ENCODE measurements around the gene MORN5. TPM values are rescaled to one million over a fixed set of nuclear protein-coding genes. Genes with fewer than 3 reads are reported as not detected.

The MORN5 gene
- total RNA-seq, 1 donor from 2014 or later = 0.64 TPM

DNA sequence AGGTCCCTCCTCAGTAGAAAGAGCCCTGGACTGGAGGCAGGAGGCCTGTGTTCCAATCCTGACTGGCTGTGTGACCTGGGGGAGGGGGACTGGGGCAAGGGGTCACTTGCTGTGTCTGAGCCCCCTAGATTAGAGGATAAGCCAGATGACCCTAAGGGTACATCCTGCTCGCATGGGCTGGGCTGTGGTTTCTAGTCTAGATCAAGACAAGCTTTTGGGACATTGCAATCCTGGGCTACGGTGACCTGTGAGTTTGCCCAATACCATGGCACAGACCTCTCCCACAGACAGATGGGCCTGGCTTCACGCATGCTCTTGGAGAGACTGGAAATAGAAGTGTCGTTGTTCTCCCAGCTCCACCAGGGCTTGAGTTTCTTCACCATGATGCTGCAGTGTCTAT lies 27.2 kb upstream of the MORN5 start:
- peaks cover 30% of the 10 kb centered on the region for H3K4me1 Mint-ChIP-seq (ENCODE audit: unreplicated experiment)
- no peak overlapping the region for H3K4me3 Mint-ChIP-seq (ENCODE audit: unreplicated experiment)
- H3K27me3 Mint-ChIP-seq (ENCODE audit: unreplicated experiment) = peaks cover 11% of the 10 kb centered on the region
- TF ChIP-seq CTCF (IDR thresholded peaks at IDR 0.05; ENCODE audit: unreplicated experiment) = no peak
- no peak for DNase-seq (ENCODE audit: low spot score)
- H3K9me3 Mint-ChIP-seq (ENCODE audit: unreplicated experiment) = no peaks in the 10 kb centered on the region
- H3K27ac Mint-ChIP-seq (ENCODE audit: unreplicated experiment) = peak overlapping the region; percentile 61
- peaks cover 3% of the 10 kb centered on the region for H3K36me3 Mint-ChIP-seq (ENCODE audit: low read depth, unreplicated experiment)

GRCh38 chr9:122133263-122133983 lies 26.3 kb upstream of the MORN5 start:
- Mint-ChIP-seq H3K4me3 (ENCODE audit: unreplicated experiment) (peak overlapping the region; percentile 21), H3K4me1 (ENCODE audit: unreplicated experiment) (peaks cover 31% of the 10 kb centered on the region), H3K36me3 (ENCODE audit: low read depth, unreplicated experiment) (peaks cover 3% of the 10 kb centered on the region), H3K27ac (ENCODE audit: unreplicated experiment) (peak overlapping the region; percentile 78), H3K27me3 (ENCODE audit: unreplicated experiment) (peaks cover 11% of the 10 kb centered on the region), H3K9me3 (ENCODE audit: unreplicated experiment) (no peaks in the 10 kb centered on the region)
- DNase-seq (ENCODE audit: low spot score) = peak; percentile 34
- no peak for TF ChIP-seq CTCF (IDR thresholded peaks at IDR 0.05; ENCODE audit: unreplicated experiment)

DNA sequence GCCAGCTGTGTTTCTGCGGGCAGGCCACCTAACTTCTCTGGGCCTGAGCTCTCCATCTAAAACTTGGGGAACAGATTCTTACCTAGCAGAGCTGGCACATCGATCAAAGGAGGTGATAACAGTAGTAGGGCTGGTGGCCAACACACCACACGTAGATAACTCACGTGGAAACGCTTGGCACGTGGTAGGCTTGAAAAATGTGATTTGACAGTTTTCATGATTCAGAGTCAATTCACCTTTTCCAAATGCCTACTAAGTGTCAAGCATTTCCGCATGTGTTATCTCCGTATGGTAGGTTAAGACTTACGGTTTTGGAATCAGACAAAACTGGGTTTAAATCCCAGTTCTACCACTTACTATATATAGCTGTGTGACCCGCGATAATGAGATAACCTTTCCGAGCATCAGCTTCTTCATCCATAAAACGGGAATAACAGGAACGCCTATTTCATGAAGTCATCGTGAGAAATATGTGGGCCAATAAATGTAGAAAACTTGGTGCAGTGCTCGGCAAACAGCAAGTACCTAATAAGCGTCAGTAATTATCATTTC lies 25.6 kb upstream of the MORN5 start:
- Mint-ChIP-seq H3K4me1 (ENCODE audit: unreplicated experiment) (peaks cover 36% of the 10 kb centered on the region), H3K36me3 (ENCODE audit: low read depth, unreplicated experiment) (peaks cover 3% of the 10 kb centered on the region), H3K4me3 (ENCODE audit: unreplicated experiment) (no peak overlapping the region), H3K27ac (ENCODE audit: unreplicated experiment) (peak overlapping the region; percentile 52), H3K9me3 (ENCODE audit: unreplicated experiment) (no peaks in the 10 kb centered on the region), H3K27me3 (ENCODE audit: unreplicated experiment) (peaks cover 11% of the 10 kb centered on the region)
- no peak for DNase-seq (ENCODE audit: low spot score)
- TF ChIP-seq CTCF (IDR thresholded peaks at IDR 0.05; ENCODE audit: unreplicated experiment) = no peak

GRCh38 chr9:122134822-122135528 lies 24.7 kb upstream of the MORN5 start:
- DNase-seq (ENCODE audit: low spot score) = no peak
- no peak for TF ChIP-seq CTCF (IDR thresholded peaks at IDR 0.05; ENCODE audit: unreplicated experiment)
- H3K9me3 Mint-ChIP-seq (ENCODE audit: unreplicated experiment) = no peaks in the 10 kb centered on the region
- peaks cover 3% of the 10 kb centered on the region for H3K36me3 Mint-ChIP-seq (ENCODE audit: low read depth, unreplicated experiment)
- peaks cover 14% of the 10 kb centered on the region for H3K27me3 Mint-ChIP-seq (ENCODE audit: unreplicated experiment)
- H3K4me3 Mint-ChIP-seq (ENCODE audit: unreplicated experiment) = no peak overlapping the region
- H3K4me1 Mint-ChIP-seq (ENCODE audit: unreplicated experiment) = peaks cover 40% of the 10 kb centered on the region
- no peak overlapping the region for H3K27ac Mint-ChIP-seq (ENCODE audit: unreplicated experiment)

DNA sequence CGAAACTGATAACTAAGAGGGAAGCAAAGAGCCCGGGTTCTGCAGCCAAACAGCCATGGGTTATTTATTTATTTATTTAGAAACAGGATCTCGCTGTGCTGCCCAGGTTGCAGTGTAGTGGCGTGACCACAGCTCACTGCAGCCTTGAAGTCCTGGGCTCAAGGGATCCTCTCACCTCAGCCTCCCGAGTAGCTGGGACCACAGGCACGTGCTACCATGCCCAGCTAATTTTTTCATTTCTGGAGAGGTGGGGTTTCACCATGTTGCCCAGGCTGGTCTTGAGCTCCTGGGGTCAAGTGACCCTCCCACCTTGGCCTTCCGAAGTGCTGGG lies 24.2 kb upstream of the MORN5 start:
- TF ChIP-seq CTCF (IDR thresholded peaks at IDR 0.05; ENCODE audit: unreplicated experiment) = no peak
- no peak for DNase-seq (ENCODE audit: low spot score)
- Mint-ChIP-seq H3K27me3 (ENCODE audit: unreplicated experiment) (peaks cover 14% of the 10 kb centered on the region), H3K4me3 (ENCODE audit: unreplicated experiment) (no peak overlapping the region), H3K4me1 (ENCODE audit: unreplicated experiment) (peaks cover 42% of the 10 kb centered on the region), H3K36me3 (ENCODE audit: low read depth, unreplicated experiment) (peaks cover 3% of the 10 kb centered on the region), H3K27ac (ENCODE audit: unreplicated experiment) (no peak overlapping the region), H3K9me3 (ENCODE audit: unreplicated experiment) (no peaks in the 10 kb centered on the region)

All from endothelial cell (in vitro differentiated cells).